ENCODE results near the gene FGD5. TPM values are rescaled to one million over a fixed set of nuclear protein-coding genes. Genes with fewer than 3 reads are reported as not detected.

The FGD5 gene
- polyA plus RNA-seq, 1 of the 3 experiments (the other 2 are of a cell fraction), result not detected

GRCh38 chr3:14789221-14789620, 29.5 kb upstream of the FGD5 start:
- Histone ChIP-seq H3K27ac (ENCODE audit: low read depth in 2 of 2, low read length in 1 of 2) (no peak overlapping the region), H2AFZ (ENCODE audit: low read depth) (no peak overlapping the region), H3K4me1 (ENCODE audit: control insufficient read depth in 1 of 2, insufficient read depth in 2 of 2, low read depth in 1 of 2, low read length in 1 of 2) (peaks cover 0 to 11% of the 10 kb centered on the region in 2 experiments; a peak in 1 of 4 replicates), H3K9me3 (no peaks in the 10 kb centered on the region), H3K9ac (no peak overlapping the region), H3F3A (replicated peaks; ENCODE audit: insufficient read depth) (no peaks in the 10 kb centered on the region), H3K9me2 (no peaks in the 10 kb centered on the region), H3K27me3 (ENCODE audit: insufficient read depth) (no peaks in the 10 kb centered on the region), H3K4me2 (no peak overlapping the region), H3K4me3 (ENCODE audit: low read depth in 2 of 2, low read length in 1 of 2) (no peak overlapping the region), H3K36me3 (replicated peaks in 1 of 2; ENCODE audit: control insufficient read depth in 1 of 2, insufficient read depth in 2 of 2, low read length in 1 of 2) (no peaks in the 10 kb centered on the region), H3K79me2 (ENCODE audit: insufficient read depth) (no peaks in the 10 kb centered on the region), H4K20me1 (ENCODE audit: insufficient read depth) (no peaks in the 10 kb centered on the region)
- no peak for DNase-seq
- CTCF ChIA-PET, result interaction anchor here (1.3 to 9.1 kb wide), 4 partner anchors 60 to 280 kb away, joined by 3 to 134 read pairs (median 4); no protein-coding TSS in a partner anchor
- whole genome bisulfite sequencing (ENCODE audit: low lambda C conversion rate), result 51% methylated on average over 5 of the region's 5 CpGs
- TF ChIP-seq, protein P1, sequence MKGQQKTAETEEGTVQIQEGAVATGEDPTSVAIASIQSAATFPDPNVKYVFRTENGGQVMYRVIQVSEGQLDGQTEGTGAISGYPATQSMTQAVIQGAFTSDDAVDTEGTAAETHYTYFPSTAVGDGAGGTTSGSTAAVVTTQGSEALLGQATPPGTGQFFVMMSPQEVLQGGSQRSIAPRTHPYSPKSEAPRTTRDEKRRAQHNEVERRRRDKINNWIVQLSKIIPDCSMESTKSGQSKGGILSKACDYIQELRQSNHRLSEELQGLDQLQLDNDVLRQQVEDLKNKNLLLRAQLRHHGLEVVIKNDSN (IDR thresholded peaks at IDR 0.05; ENCODE audit: borderline replicate concordance, low read depth), result no peak
- no peak for TF ChIP-seq TCF12 (IDR thresholded peaks at IDR 0.05)
- TF ChIP-seq FOXM1 (IDR thresholded peaks at IDR 0.05; ENCODE audit: low read depth), result no peak
- TF ChIP-seq, protein P2, sequence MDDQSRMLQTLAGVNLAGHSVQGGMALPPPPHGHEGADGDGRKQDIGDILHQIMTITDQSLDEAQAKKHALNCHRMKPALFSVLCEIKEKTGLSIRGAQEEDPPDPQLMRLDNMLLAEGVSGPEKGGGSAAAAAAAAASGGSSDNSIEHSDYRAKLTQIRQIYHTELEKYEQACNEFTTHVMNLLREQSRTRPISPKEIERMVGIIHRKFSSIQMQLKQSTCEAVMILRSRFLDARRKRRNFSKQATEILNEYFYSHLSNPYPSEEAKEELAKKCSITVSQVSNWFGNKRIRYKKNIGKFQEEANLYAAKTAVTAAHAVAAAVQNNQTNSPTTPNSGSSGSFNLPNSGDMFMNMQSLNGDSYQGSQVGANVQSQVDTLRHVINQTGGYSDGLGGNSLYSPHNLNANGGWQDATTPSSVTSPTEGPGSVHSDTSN (IDR thresholded peaks at IDR 0.05), result no peak
- no peak for TF ChIP-seq MAX (IDR thresholded peaks at IDR 0.05; ENCODE audit: low read depth)
- no peak for TF ChIP-seq EP300 (IDR thresholded peaks at IDR 0.05; ENCODE audit: borderline replicate concordance in 1 of 2, low read depth in 1 of 2, low read length in 1 of 2)
- TF ChIP-seq FOSL2 (IDR thresholded peaks at IDR 0.05; ENCODE audit: borderline replicate concordance, low read depth), result no peak
- no peak for TF ChIP-seq ELF1 (IDR thresholded peaks at IDR 0.05)
- no peak for TF ChIP-seq RAD21 (IDR thresholded peaks at IDR 0.05; ENCODE audit: low read length)
- TF ChIP-seq REST (IDR thresholded peaks at IDR 0.05; ENCODE audit: low read depth, low read length), result no peak
- TF ChIP-seq RXRA (IDR thresholded peaks at IDR 0.05; ENCODE audit: borderline replicate concordance, low read depth), result no peak
- TF ChIP-seq RCOR1 (IDR thresholded peaks at IDR 0.05; ENCODE audit: low read length), result no peak
- TF ChIP-seq TEAD4 (IDR thresholded peaks at IDR 0.05; ENCODE audit: borderline replicate concordance, insufficient read depth), result no peak
- no peak for TF ChIP-seq GABPA (IDR thresholded peaks at IDR 0.05; ENCODE audit: low read depth)
- no peak for TF ChIP-seq RFX5 (IDR thresholded peaks at IDR 0.05; ENCODE audit: low read length)
- no peak for TF ChIP-seq NRF1 (IDR thresholded peaks at IDR 0.05; ENCODE audit: low read depth, low read length)
- TF ChIP-seq GATA2 (CRISPR knock-in tag; IDR thresholded peaks at IDR 0.05), result no peak
- POLR2A ChIA-PET, result no interaction called here

All from SK-N-SH (cell line).